ENCODE data around the gene SUGP2. TPM values are rescaled to one million over a fixed set of nuclear protein-coding genes. Genes with fewer than 3 reads are reported as not detected.

Gene SUGP2
- 10 to 100 TPM; 22.8 to 46.7 TPM for polyA plus RNA-seq

- Histone ChIP-seq H3K4me3 (ENCODE audit: low read depth in 1 of 2, low read length in 2 of 2) (peak within 1 kb of the TSS; percentile 67 to 68), H3K4me1 (ENCODE audit: control insufficient read depth in 2 of 2, insufficient read depth in 2 of 2, low read length in 1 of 2) (peaks cover 0 to 3% of the 10 kb centered on the region in 2 donors), H3K27me3 (ENCODE audit: control insufficient read depth in 1 of 2, insufficient read depth in 2 of 2, low read length in 2 of 2) (no peaks in the 10 kb centered on the region), H3K27ac (ENCODE audit: low read depth in 2 of 2, low read length in 1 of 2) (peak within 1 kb of the TSS; percentile 86 to 96), H3K9me3 (ENCODE audit: control insufficient read depth in 2 of 2, insufficient read depth in 1 of 2, low read depth in 1 of 2, low read length in 1 of 2) (no peaks in the 10 kb centered on the region), H3K36me3 (ENCODE audit: control insufficient read depth in 2 of 2, insufficient read depth in 2 of 2, low read length in 1 of 2) (peaks cover 0 to 7% of the 10 kb centered on the region in 2 donors)
- WGBS, 2 donors, result 0% methylated on average over 67 to 94 of the region's 94 CpGs
Observed at GRCh38 chr19:19033426-19034203, at the start of gene SUGP2, which contains the start of gene ARMC6. Gene SUGP2, minus strand, starts transcription at chr19:19033517. Its CDS starts 2,446 bp downstream, at chr19:19031071. Gene ARMC6, plus strand, starts transcription at chr19:19033603. Its CDS starts 607 bp downstream, at chr19:19034210.

GRCh38 chr19:19081642-19082151 lies 48.4 kb upstream of the SUGP2 start:
- H3K4me3 ChIP-seq (ENCODE audit: low read depth in 1 of 2, low read length in 2 of 2), result no peak overlapping the region
- H3K36me3 ChIP-seq (ENCODE audit: control insufficient read depth in 2 of 2, insufficient read depth in 2 of 2, low read length in 1 of 2), result peaks cover 0 to 2% of the 10 kb centered on the region in 2 donors
- H3K27me3 ChIP-seq (ENCODE audit: control insufficient read depth in 1 of 2, insufficient read depth in 2 of 2, low read length in 2 of 2), result no peaks in the 10 kb centered on the region
- no peaks in the 10 kb centered on the region for H3K9me3 ChIP-seq (ENCODE audit: control insufficient read depth in 2 of 2, insufficient read depth in 1 of 2, low read depth in 1 of 2, low read length in 1 of 2)
- WGBS, 2 donors, result 81 to 83% methylated on average over 16 of the region's 16 CpGs
- no peak overlapping the region for H3K27ac ChIP-seq (ENCODE audit: low read depth in 2 of 2, low read length in 1 of 2)
- peaks cover 0 to 8% of the 10 kb centered on the region in 2 donors for H3K4me1 ChIP-seq (ENCODE audit: control insufficient read depth in 2 of 2, insufficient read depth in 2 of 2, low read length in 1 of 2)

GRCh38 chr19:19079571-19079970 lies 46.3 kb upstream of the SUGP2 start:
- H3K27me3 ChIP-seq (ENCODE audit: control insufficient read depth in 1 of 2, insufficient read depth in 2 of 2, low read length in 2 of 2), result no peaks in the 10 kb centered on the region
- peaks cover 4 to 8% of the 10 kb centered on the region in 2 donors for H3K36me3 ChIP-seq (ENCODE audit: control insufficient read depth in 2 of 2, insufficient read depth in 2 of 2, low read length in 1 of 2)
- 98 to 100% methylated on average over 1 of the region's 1 CpG for WGBS, 2 donors
- no peak overlapping the region for H3K4me3 ChIP-seq (ENCODE audit: low read depth in 1 of 2, low read length in 2 of 2)
- H3K27ac ChIP-seq (ENCODE audit: low read depth in 2 of 2, low read length in 1 of 2), result no peak overlapping the region
- H3K9me3 ChIP-seq (ENCODE audit: control insufficient read depth in 2 of 2, insufficient read depth in 1 of 2, low read depth in 1 of 2, low read length in 1 of 2), result no peaks in the 10 kb centered on the region
- H3K4me1 ChIP-seq (ENCODE audit: control insufficient read depth in 2 of 2, insufficient read depth in 2 of 2, low read length in 1 of 2), result peaks cover 0 to 8% of the 10 kb centered on the region in 2 donors

- Histone ChIP-seq H3K9me3 (ENCODE audit: control insufficient read depth in 2 of 2, insufficient read depth in 1 of 2, low read depth in 1 of 2, low read length in 1 of 2) (no peaks in the 10 kb centered on the region), H3K4me1 (ENCODE audit: control insufficient read depth in 2 of 2, insufficient read depth in 2 of 2, low read length in 1 of 2) (peaks cover 0 to 5% of the 10 kb centered on the region in 2 donors), H3K36me3 (ENCODE audit: control insufficient read depth in 2 of 2, insufficient read depth in 2 of 2, low read length in 1 of 2) (peaks cover 4 to 8% of the 10 kb centered on the region in 2 donors), H3K27ac (ENCODE audit: low read depth in 2 of 2, low read length in 1 of 2) (no peak overlapping the region), H3K27me3 (ENCODE audit: control insufficient read depth in 1 of 2, insufficient read depth in 2 of 2, low read length in 2 of 2) (no peaks in the 10 kb centered on the region), H3K4me3 (ENCODE audit: low read depth in 1 of 2, low read length in 2 of 2) (no peak overlapping the region)
- 95 to 98% methylated on average over 6 of the region's 6 CpGs for WGBS, 2 donors
Observed at GRCh38 chr19:19078801-19079200, 45.5 kb upstream of the SUGP2 start.

GRCh38 chr19:19077103-19077502 lies 43.8 kb upstream of the SUGP2 start:
- H3K9me3 ChIP-seq (ENCODE audit: control insufficient read depth in 2 of 2, insufficient read depth in 1 of 2, low read depth in 1 of 2, low read length in 1 of 2), result no peaks in the 10 kb centered on the region
- WGBS, 2 donors, result 93 to 94% methylated on average over 7 of the region's 7 CpGs
- H3K27me3 ChIP-seq (ENCODE audit: control insufficient read depth in 1 of 2, insufficient read depth in 2 of 2, low read length in 2 of 2), result no peaks in the 10 kb centered on the region
- H3K4me3 ChIP-seq (ENCODE audit: low read depth in 1 of 2, low read length in 2 of 2), result no peak overlapping the region
- no peak overlapping the region for H3K27ac ChIP-seq (ENCODE audit: low read depth in 2 of 2, low read length in 1 of 2)
- H3K4me1 ChIP-seq (ENCODE audit: control insufficient read depth in 2 of 2, insufficient read depth in 2 of 2, low read length in 1 of 2), result peaks cover 2% of the 10 kb centered on the region in 2 donors
- peaks cover 4 to 8% of the 10 kb centered on the region in 2 donors for H3K36me3 ChIP-seq (ENCODE audit: control insufficient read depth in 2 of 2, insufficient read depth in 2 of 2, low read length in 1 of 2)

- peaks cover 4 to 8% of the 10 kb centered on the region in 2 donors for H3K36me3 ChIP-seq (ENCODE audit: control insufficient read depth in 2 of 2, insufficient read depth in 2 of 2, low read length in 1 of 2)
- H3K4me3 ChIP-seq (ENCODE audit: low read depth in 1 of 2, low read length in 2 of 2), result no peak overlapping the region
Observed at GRCh38 chr19:19076476-19076875, 43.2 kb upstream of the SUGP2 start.

GRCh38 chr19:19075126-19075525 lies 41.8 kb upstream of the SUGP2 start:
- WGBS, 2 donors, result 90 to 92% methylated on average over 8 of the region's 8 CpGs
- Histone ChIP-seq H3K27me3 (ENCODE audit: control insufficient read depth in 1 of 2, insufficient read depth in 2 of 2, low read length in 2 of 2) (no peaks in the 10 kb centered on the region), H3K27ac (ENCODE audit: low read depth in 2 of 2, low read length in 1 of 2) (no peak overlapping the region), H3K4me1 (ENCODE audit: control insufficient read depth in 2 of 2, insufficient read depth in 2 of 2, low read length in 1 of 2) (peaks cover 2% of the 10 kb centered on the region in 2 donors), H3K4me3 (ENCODE audit: low read depth in 1 of 2, low read length in 2 of 2) (no peak overlapping the region), H3K36me3 (ENCODE audit: control insufficient read depth in 2 of 2, insufficient read depth in 2 of 2, low read length in 1 of 2) (peaks cover 4 to 8% of the 10 kb centered on the region in 2 donors), H3K9me3 (ENCODE audit: control insufficient read depth in 2 of 2, insufficient read depth in 1 of 2, low read depth in 1 of 2, low read length in 1 of 2) (no peaks in the 10 kb centered on the region)

More at GRCh38 chr19:19076476-19076875, 43.2 kb upstream of the SUGP2 start:
- H3K27me3 ChIP-seq (ENCODE audit: control insufficient read depth in 1 of 2, insufficient read depth in 2 of 2, low read length in 2 of 2), result no peaks in the 10 kb centered on the region
- no peak overlapping the region for H3K27ac ChIP-seq (ENCODE audit: low read depth in 2 of 2, low read length in 1 of 2)
- peaks cover 2% of the 10 kb centered on the region in 2 donors for H3K4me1 ChIP-seq (ENCODE audit: control insufficient read depth in 2 of 2, insufficient read depth in 2 of 2, low read length in 1 of 2)
- no peaks in the 10 kb centered on the region for H3K9me3 ChIP-seq (ENCODE audit: control insufficient read depth in 2 of 2, insufficient read depth in 1 of 2, low read depth in 1 of 2, low read length in 1 of 2)
- WGBS, 2 donors, result 71 to 75% methylated on average over 1 of the region's 1 CpG

- Histone ChIP-seq H3K4me1 (ENCODE audit: control insufficient read depth in 2 of 2, insufficient read depth in 2 of 2, low read length in 1 of 2) (peaks cover 2% of the 10 kb centered on the region in 2 donors), H3K27ac (ENCODE audit: low read depth in 2 of 2, low read length in 1 of 2) (no peak overlapping the region), H3K27me3 (ENCODE audit: control insufficient read depth in 1 of 2, insufficient read depth in 2 of 2, low read length in 2 of 2) (no peaks in the 10 kb centered on the region), H3K4me3 (ENCODE audit: low read depth in 1 of 2, low read length in 2 of 2) (no peak overlapping the region), H3K36me3 (ENCODE audit: control insufficient read depth in 2 of 2, insufficient read depth in 2 of 2, low read length in 1 of 2) (peaks cover 4 to 8% of the 10 kb centered on the region in 2 donors), H3K9me3 (ENCODE audit: control insufficient read depth in 2 of 2, insufficient read depth in 1 of 2, low read depth in 1 of 2, low read length in 1 of 2) (no peaks in the 10 kb centered on the region)
- WGBS, 2 donors, result 70 to 82% methylated on average over 13 of the region's 13 CpGs
Observed at GRCh38 chr19:19074196-19074882, 41.0 kb upstream of the SUGP2 start.

- H3K27ac ChIP-seq (ENCODE audit: low read depth in 2 of 2, low read length in 1 of 2), result no peak overlapping the region
- peaks cover 4 to 6% of the 10 kb centered on the region in 2 donors for H3K36me3 ChIP-seq (ENCODE audit: control insufficient read depth in 2 of 2, insufficient read depth in 2 of 2, low read length in 1 of 2)
- peaks cover 0 to 6% of the 10 kb centered on the region in 2 donors for H3K4me1 ChIP-seq (ENCODE audit: control insufficient read depth in 2 of 2, insufficient read depth in 2 of 2, low read length in 1 of 2)
- no peak overlapping the region for H3K4me3 ChIP-seq (ENCODE audit: low read depth in 1 of 2, low read length in 2 of 2)
- no peaks in the 10 kb centered on the region for H3K9me3 ChIP-seq (ENCODE audit: control insufficient read depth in 2 of 2, insufficient read depth in 1 of 2, low read depth in 1 of 2, low read length in 1 of 2)
- no peaks in the 10 kb centered on the region for H3K27me3 ChIP-seq (ENCODE audit: control insufficient read depth in 1 of 2, insufficient read depth in 2 of 2, low read length in 2 of 2)
- 92 to 96% methylated on average over 8 of the region's 8 CpGs for WGBS, 2 donors
Observed at GRCh38 chr19:19071897-19072296, 38.6 kb upstream of the SUGP2 start.

Measured in esophagus (tissue), 2 donors.